Right atrium auricular region (tissue), 2 donors: ENCODE results near the gene SMG9. TPM values are rescaled to one million over a fixed set of nuclear protein-coding genes. Genes with fewer than 3 reads are reported as not detected.

Experiments used
- DNase-seq: peaks from one replicate; pipeline ENCODE4 v3.0.0-alpha.2; 2019; ENCODE audit warnings: low spot score
- H3K27ac ChIP-seq, 2 donors: fragments of 200-600 bp; sonication (generic); 1 replicate in 1 of 2; 2 replicates in 1 of 2; pipeline ENCODE4 v1.5.1; 2016 to 2019
- H3K27me3 ChIP-seq, 2 donors: fragments of 200-600 bp; sonication (generic); one replicate each; pipeline versions ENCODE4 v1.5.1 to v1.6.0; 2017 to 2019
- H3K36me3 ChIP-seq: fragments of 200-600 bp; sonication (generic); one replicate; pipeline ENCODE4 v1.5.1; 2016
- H3K4me1 ChIP-seq, 2 donors: fragments of 200-600 bp; sonication (generic); one replicate each; pipeline versions ENCODE4 v1.5.1 to v1.6.0; 2017 to 2019
- H3K4me3 ChIP-seq, 2 donors: fragments of 200-600 bp; sonication (generic); 1 replicate in 1 of 2; 2 replicates in 1 of 2; pipeline ENCODE4 v1.5.1; 2017 to 2019; ENCODE audit warnings: mild to moderate bottlenecking in 1 of 2, moderate library complexity in 1 of 2
- H3K9me3 ChIP-seq, 2 donors: fragments of 200-600 bp; sonication (generic); one replicate each; pipeline ENCODE4 v1.5.1; 2019
- CTCF ChIP-seq, 2 donors: fragments of 200-600 bp; sonication (generic); IDR thresholded peaks; one replicate each; pipeline ENCODE4 v1.5.1; 2019; ENCODE audit warnings: antibody characterized with exemption in 2 of 2
- total RNA-seq, 2 donors: library from RNA; depleted of rRNA; stranded (reverse); fragments of >200 nt; gene quantifications; one replicate each; pipeline ENCODE4 v1.1.0, GENCODE V29; 2016

The SMG9 gene
- total RNA-seq, 2 donors from 2014 or later, result 8.0 to 11.0 TPM

- H3K36me3 ChIP-seq, result peaks cover 81% of the 10 kb centered on the region
- no peaks in the 10 kb centered on the region for H3K4me1 ChIP-seq
- DNase-seq, result no peak
- no peaks in the 10 kb centered on the region for H3K9me3 ChIP-seq
- no peaks in the 10 kb centered on the region for H3K27me3 ChIP-seq
- no peak overlapping the region for H3K4me3 ChIP-seq
- no peak overlapping the region for H3K27ac ChIP-seq
- no peak for TF ChIP-seq CTCF (IDR thresholded peaks at IDR 0.05)
These were observed 18.8 kb downstream of the SMG9 start for GRCh38 chr19:43735957-43736356.

GRCh38 chr19:43735013-43735412, 19.7 kb downstream of the SMG9 start:
- no peak for DNase-seq
- Histone ChIP-seq H3K27me3 (no peaks in the 10 kb centered on the region), H3K4me3 (no peak overlapping the region), H3K4me1 (no peaks in the 10 kb centered on the region), H3K9me3 (no peaks in the 10 kb centered on the region), H3K36me3 (peaks cover 78% of the 10 kb centered on the region), H3K27ac (no peak overlapping the region)
- TF ChIP-seq CTCF (IDR thresholded peaks at IDR 0.05), result no peak

- DNase-seq, result no peak
- Histone ChIP-seq H3K4me3 (no peak overlapping the region), H3K4me1 (peaks cover 0 to 6% of the 10 kb centered on the region in 2 donors), H3K9me3 (no peaks in the 10 kb centered on the region), H3K27ac (no peak overlapping the region), H3K36me3 (peaks cover 60% of the 10 kb centered on the region), H3K27me3 (no peaks in the 10 kb centered on the region)
- TF ChIP-seq CTCF (IDR thresholded peaks at IDR 0.05), result no peak
These were observed 22.9 kb downstream of the SMG9 start for GRCh38 chr19:43731846-43732245.

GRCh38 chr19:43731346-43731745, 23.4 kb downstream of the SMG9 start:
- Histone ChIP-seq H3K27ac (no peak overlapping the region), H3K4me1 (peaks cover 0 to 9% of the 10 kb centered on the region in 2 donors), H3K4me3 (no peak overlapping the region), H3K9me3 (no peaks in the 10 kb centered on the region), H3K27me3 (no peaks in the 10 kb centered on the region), H3K36me3 (peaks cover 55% of the 10 kb centered on the region)
- no peak for TF ChIP-seq CTCF (IDR thresholded peaks at IDR 0.05)
- DNase-seq, result no peak

GRCh38 chr19:43729919-43730318, 24.8 kb downstream of the SMG9 start:
- no peak for TF ChIP-seq CTCF (IDR thresholded peaks at IDR 0.05)
- DNase-seq, result no peak
- peaks cover 51% of the 10 kb centered on the region for H3K36me3 ChIP-seq

GRCh38 chr19:43727593-43727853, 27.2 kb downstream of the SMG9 start:
- no peak overlapping the region for H3K4me3 ChIP-seq
- no peaks in the 10 kb centered on the region for H3K27me3 ChIP-seq
- peaks cover 32% of the 10 kb centered on the region for H3K36me3 ChIP-seq
- no peak for TF ChIP-seq CTCF (IDR thresholded peaks at IDR 0.05)
- H3K4me1 ChIP-seq, result peaks cover 0 to 9% of the 10 kb centered on the region in 2 donors
- DNase-seq, result no peak
- no peaks in the 10 kb centered on the region for H3K9me3 ChIP-seq
- H3K27ac ChIP-seq, result no peak overlapping the region

More at GRCh38 chr19:43729919-43730318, 24.8 kb downstream of the SMG9 start:
- H3K4me1 ChIP-seq, result peaks cover 0 to 9% of the 10 kb centered on the region in 2 donors
- no peak overlapping the region for H3K4me3 ChIP-seq
- H3K9me3 ChIP-seq, result no peaks in the 10 kb centered on the region
- H3K27ac ChIP-seq, result no peak overlapping the region
- no peaks in the 10 kb centered on the region for H3K27me3 ChIP-seq
